ENCODE data around the gene RNASE9.
"Not testable (repeated sequence)": the region's sequence is repeated elsewhere in the genome, so short reads cannot be mapped to it uniquely, and the experiment has no call there.

RNASE9 gene

DNA sequence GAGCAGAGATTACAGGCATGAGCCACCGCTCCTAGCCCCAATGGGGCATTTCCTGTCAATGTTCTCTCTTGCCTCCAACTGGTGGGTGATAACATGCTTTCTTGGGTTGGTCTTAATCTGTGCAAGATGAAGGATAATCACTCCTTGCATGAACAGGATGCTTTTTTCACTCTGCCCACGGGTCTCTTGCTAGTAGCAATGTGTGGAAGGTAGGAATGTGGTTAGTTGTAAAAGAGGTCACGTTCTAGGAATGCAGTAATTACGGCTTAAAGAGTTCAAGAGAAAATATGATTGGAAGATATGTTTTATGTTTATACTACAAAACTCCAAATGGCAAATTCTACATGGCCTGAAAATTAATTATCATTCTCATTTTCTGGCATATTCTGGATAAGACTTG lies 45.0 kb downstream of the RNASE9 start:
- DNase-seq, result no peak

- DNase-seq, result no peak
These were observed 48.5 kb downstream of the RNASE9 start for GRCh38 chr14:20512177-20512905.

- no peak for DNase-seq
These were observed 52.5 kb downstream of the RNASE9 start for GRCh38 chr14:20508367-20508766.

DNA sequence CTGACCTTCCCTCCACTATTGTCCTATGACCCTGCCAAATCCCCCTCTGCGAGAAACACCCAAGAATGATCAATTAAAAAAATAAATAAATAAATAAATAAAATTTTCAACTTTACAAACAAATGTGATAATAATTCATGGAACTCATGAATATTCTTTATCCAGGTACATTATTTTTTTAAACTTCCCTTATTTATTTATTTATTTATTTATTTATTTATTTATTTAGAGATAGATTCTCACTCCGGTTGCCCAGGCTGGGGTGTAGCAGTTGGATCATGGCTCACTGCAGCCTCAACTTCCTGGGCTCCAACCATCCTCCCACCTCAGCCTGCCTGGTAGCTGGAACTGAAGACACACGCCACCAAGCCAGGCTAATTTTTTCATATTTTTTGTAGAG lies 53.3 kb downstream of the RNASE9 start:
- not testable (repeated sequence) for DNase-seq

DNA sequence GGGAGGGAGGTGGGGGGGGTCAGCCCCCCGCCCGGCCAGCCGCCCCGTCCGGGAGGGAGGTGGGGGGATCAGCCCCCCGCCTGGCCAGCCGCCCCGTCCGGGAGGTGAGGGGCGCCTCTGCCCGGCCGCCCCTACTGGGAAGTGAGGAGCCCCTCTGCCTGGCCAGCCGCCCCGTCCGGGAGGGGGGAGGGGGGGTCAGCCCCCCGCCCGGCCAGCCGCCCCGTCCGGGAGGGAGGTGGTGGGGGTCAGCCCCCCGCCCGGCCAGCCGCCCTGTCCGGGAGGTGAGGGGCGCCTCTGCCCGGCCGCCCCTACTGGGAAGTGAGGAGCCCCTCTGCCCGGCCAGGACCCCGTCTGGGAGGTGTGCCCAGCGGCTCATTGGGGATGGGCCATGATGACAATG lies 54.1 kb downstream of the RNASE9 start:
- not testable (repeated sequence) for DNase-seq

DNA sequence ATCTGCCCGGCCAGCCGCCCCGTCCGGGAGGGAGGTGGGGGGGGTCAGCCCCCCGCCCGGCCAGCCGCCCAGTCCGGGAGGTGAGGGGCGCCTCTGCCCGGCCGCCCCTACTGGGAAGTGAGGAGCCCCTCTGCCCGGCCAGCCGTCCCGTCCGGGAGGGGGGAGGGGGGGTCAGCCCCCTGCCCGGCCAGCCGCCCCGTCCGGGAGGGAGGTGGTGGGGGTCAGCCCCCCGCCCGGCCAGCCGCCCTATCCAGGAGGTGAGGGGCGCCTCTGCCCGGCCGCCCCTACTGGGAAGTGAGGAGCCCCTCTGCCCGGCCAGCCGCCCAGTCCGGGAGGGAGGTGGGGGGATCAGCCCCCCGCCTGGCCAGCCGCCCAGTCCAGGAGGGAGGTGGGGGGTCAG lies 54.6 kb downstream of the RNASE9 start:
- not testable (repeated sequence) for DNase-seq

All from hippocampal formation (tissue), 2 donors.